C4-2B (cell line): ENCODE data around the gene COL15A1.

Experiments
- ZFX ChIP-seq: fragments of 450-650 bp; IDR thresholded peaks from 2 replicates; pipeline ENCODE4 v1.6.1; 2017
- TF ChIP-seq, protein P1 (sequence below): fragments of 450-650 bp; conservative IDR thresholded peaks from 2 replicates; pipeline ENCODE4 v1.5.1; 2017; ENCODE audit warnings: mild to moderate bottlenecking

DNA sequence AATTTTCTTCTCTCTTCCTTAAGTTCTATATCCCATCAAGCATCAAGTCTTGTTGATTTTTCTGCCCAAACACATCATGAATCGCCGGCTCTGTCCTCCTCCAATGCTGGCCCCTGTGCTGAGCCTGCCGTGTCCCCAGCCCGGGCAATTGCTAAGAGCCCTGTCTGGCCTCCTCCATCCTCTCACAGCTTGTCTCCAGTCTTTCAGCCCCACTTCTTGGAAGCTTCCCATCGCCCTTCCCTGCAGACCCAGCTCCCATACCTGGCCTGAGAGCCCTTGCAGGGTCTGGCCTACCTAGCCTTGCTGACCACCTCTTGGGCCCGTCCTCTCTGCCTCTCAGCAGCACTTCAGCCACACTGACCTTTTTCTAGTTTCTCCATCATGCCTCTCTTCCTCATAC is 61.9 kb downstream of the COL15A1 start:
- TF ChIP-seq, protein P1, sequence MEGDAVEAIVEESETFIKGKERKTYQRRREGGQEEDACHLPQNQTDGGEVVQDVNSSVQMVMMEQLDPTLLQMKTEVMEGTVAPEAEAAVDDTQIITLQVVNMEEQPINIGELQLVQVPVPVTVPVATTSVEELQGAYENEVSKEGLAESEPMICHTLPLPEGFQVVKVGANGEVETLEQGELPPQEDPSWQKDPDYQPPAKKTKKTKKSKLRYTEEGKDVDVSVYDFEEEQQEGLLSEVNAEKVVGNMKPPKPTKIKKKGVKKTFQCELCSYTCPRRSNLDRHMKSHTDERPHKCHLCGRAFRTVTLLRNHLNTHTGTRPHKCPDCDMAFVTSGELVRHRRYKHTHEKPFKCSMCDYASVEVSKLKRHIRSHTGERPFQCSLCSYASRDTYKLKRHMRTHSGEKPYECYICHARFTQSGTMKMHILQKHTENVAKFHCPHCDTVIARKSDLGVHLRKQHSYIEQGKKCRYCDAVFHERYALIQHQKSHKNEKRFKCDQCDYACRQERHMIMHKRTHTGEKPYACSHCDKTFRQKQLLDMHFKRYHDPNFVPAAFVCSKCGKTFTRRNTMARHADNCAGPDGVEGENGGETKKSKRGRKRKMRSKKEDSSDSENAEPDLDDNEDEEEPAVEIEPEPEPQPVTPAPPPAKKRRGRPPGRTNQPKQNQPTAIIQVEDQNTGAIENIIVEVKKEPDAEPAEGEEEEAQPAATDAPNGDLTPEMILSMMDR, result no peak
- TF ChIP-seq ZFX, result no peak
